Fibroblast of pulmonary artery (primary cell): ENCODE data around the gene MAN1A1.

ENCODE experiments used
- DNase-seq: peaks from one replicate; pipeline ENCODE4 v3.0.0-alpha.2; 2010; ENCODE audit warnings: low read depth
- H3K4me3 ChIP-seq: replicated peaks from 2 replicates; pipeline ENCODE4 v1.5.1; 2011; ENCODE audit warnings: low read depth, mild to moderate bottlenecking, control low read depth, low read length, moderate library complexity
- CTCF ChIP-seq: IDR thresholded peaks from 2 replicates; pipeline ENCODE4 v1.5.1; 2011; ENCODE audit warnings: mild to moderate bottlenecking, control low read depth, low read length, inconsistent platforms; ENCODE audit errors: missing control alignments

Gene MAN1A1

GRCh38 chr6:119322715-119323350 is 26.7 kb downstream of the MAN1A1 start:
- no peak overlapping the region for H3K4me3 ChIP-seq
- DNase-seq = no peak
- TF ChIP-seq CTCF = no peak

GRCh38 chr6:119322034-119322433 is 27.5 kb downstream of the MAN1A1 start:
- DNase-seq = no peak
- no peak overlapping the region for H3K4me3 ChIP-seq
- no peak for TF ChIP-seq CTCF

GRCh38 chr6:119319694-119320093 is 29.9 kb downstream of the MAN1A1 start:
- H3K4me3 ChIP-seq = no peak overlapping the region
- DNase-seq = no peak
- TF ChIP-seq CTCF = no peak

- DNase-seq = no peak
- TF ChIP-seq CTCF = no peak
- no peak overlapping the region for H3K4me3 ChIP-seq
Measured at GRCh38 chr6:119318730-119319129, 30.8 kb downstream of the MAN1A1 start.

- DNase-seq = no peak
- no peak overlapping the region for H3K4me3 ChIP-seq
- no peak for TF ChIP-seq CTCF
Measured at GRCh38 chr6:119318176-119318575, 31.4 kb downstream of the MAN1A1 start.

- TF ChIP-seq CTCF = no peak
- H3K4me3 ChIP-seq = no peak overlapping the region
- no peak for DNase-seq
Measured at GRCh38 chr6:119317007-119317406, 32.6 kb downstream of the MAN1A1 start.

GRCh38 chr6:119314885-119315272 is 34.7 kb downstream of the MAN1A1 start:
- no peak for TF ChIP-seq CTCF
- H3K4me3 ChIP-seq = no peak overlapping the region
- no peak for DNase-seq
